Measurements from ENCODE around the gene SLC6A18.

The SLC6A18 gene

GRCh38 chr5:1276930-1277329, 51.7 kb downstream of the SLC6A18 start:
- no peak for TF ChIP-seq CTCF (IDR thresholded peaks at IDR 0.05; ENCODE audit: borderline replicate concordance, control extremely low read depth, extremely low read depth, insufficient read depth, missing control alignments)
- DNase-seq (ENCODE audit: low spot score): no peak
- in situ Hi-C loops (cut with MboI; ENCODE audit: low sequenced_read_pairs, unreplicated experiment): no loop called here

- TF ChIP-seq CTCF (IDR thresholded peaks at IDR 0.05; ENCODE audit: borderline replicate concordance, control extremely low read depth, extremely low read depth, insufficient read depth, missing control alignments): no peak
- no peak for DNase-seq (ENCODE audit: low spot score)
- in situ Hi-C loops (cut with MboI; ENCODE audit: low sequenced_read_pairs, unreplicated experiment): no loop called here
These were observed 52.1 kb downstream of the SLC6A18 start for GRCh38 chr5:1277331-1277730.

GRCh38 chr5:1277781-1278180, 52.6 kb downstream of the SLC6A18 start:
- no peak for DNase-seq (ENCODE audit: low spot score)
- TF ChIP-seq CTCF (IDR thresholded peaks at IDR 0.05; ENCODE audit: borderline replicate concordance, control extremely low read depth, extremely low read depth, insufficient read depth, missing control alignments): no peak
- in situ Hi-C loops (cut with MboI; ENCODE audit: low sequenced_read_pairs, unreplicated experiment): no loop called here

GRCh38 chr5:1278216-1278615, 53.0 kb downstream of the SLC6A18 start:
- DNase-seq (ENCODE audit: low spot score): no peak
- in situ Hi-C loops (cut with MboI; ENCODE audit: low sequenced_read_pairs, unreplicated experiment): no loop called here
- no peak for TF ChIP-seq CTCF (IDR thresholded peaks at IDR 0.05; ENCODE audit: borderline replicate concordance, control extremely low read depth, extremely low read depth, insufficient read depth, missing control alignments)

- no peak for DNase-seq (ENCODE audit: low spot score)
- in situ Hi-C loops (cut with MboI; ENCODE audit: low sequenced_read_pairs, unreplicated experiment): no loop called here
- no peak for TF ChIP-seq CTCF (IDR thresholded peaks at IDR 0.05; ENCODE audit: borderline replicate concordance, control extremely low read depth, extremely low read depth, insufficient read depth, missing control alignments)
These were observed 53.7 kb downstream of the SLC6A18 start for GRCh38 chr5:1278656-1279442.

GRCh38 chr5:1279443-1280151, 54.4 kb downstream of the SLC6A18 start:
- in situ Hi-C loops (cut with MboI; ENCODE audit: low sequenced_read_pairs, unreplicated experiment): no loop called here
- no peak for DNase-seq (ENCODE audit: low spot score)
- no peak for TF ChIP-seq CTCF (IDR thresholded peaks at IDR 0.05; ENCODE audit: borderline replicate concordance, control extremely low read depth, extremely low read depth, insufficient read depth, missing control alignments)
